GM12801 (cell line): ENCODE results near the gene SLC12A1.

Experiments used
- TF ChIP-seq, protein P1 (sequence below): IDR thresholded peaks from one replicate; pipeline ENCODE4 v1.5.1; 2011; ENCODE audit warnings: control low read depth; ENCODE audit not compliant: insufficient read length; ENCODE audit errors: extremely low read depth

The SLC12A1 gene

DNA sequence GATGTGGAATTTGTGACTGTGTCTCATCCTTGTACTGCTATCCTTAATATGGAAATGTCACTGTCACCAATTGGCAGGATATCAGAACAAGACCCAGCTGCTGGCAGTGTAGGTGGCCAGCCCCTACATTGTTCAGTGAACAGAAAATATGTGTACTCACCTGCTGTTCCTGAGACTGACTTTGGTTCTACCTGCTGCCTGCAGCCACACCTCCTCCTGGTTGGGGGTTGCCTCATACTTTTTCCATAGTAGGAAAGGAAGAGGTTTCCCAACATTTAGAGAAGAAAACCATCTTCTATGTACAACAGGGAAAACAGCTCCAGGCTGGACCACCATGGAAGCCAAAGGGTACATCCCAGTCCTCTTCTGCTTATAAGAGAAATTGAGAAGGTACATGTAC lies 35.9 kb downstream of the SLC12A1 start:
- TF ChIP-seq, protein P1, sequence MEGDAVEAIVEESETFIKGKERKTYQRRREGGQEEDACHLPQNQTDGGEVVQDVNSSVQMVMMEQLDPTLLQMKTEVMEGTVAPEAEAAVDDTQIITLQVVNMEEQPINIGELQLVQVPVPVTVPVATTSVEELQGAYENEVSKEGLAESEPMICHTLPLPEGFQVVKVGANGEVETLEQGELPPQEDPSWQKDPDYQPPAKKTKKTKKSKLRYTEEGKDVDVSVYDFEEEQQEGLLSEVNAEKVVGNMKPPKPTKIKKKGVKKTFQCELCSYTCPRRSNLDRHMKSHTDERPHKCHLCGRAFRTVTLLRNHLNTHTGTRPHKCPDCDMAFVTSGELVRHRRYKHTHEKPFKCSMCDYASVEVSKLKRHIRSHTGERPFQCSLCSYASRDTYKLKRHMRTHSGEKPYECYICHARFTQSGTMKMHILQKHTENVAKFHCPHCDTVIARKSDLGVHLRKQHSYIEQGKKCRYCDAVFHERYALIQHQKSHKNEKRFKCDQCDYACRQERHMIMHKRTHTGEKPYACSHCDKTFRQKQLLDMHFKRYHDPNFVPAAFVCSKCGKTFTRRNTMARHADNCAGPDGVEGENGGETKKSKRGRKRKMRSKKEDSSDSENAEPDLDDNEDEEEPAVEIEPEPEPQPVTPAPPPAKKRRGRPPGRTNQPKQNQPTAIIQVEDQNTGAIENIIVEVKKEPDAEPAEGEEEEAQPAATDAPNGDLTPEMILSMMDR: no peak

DNA sequence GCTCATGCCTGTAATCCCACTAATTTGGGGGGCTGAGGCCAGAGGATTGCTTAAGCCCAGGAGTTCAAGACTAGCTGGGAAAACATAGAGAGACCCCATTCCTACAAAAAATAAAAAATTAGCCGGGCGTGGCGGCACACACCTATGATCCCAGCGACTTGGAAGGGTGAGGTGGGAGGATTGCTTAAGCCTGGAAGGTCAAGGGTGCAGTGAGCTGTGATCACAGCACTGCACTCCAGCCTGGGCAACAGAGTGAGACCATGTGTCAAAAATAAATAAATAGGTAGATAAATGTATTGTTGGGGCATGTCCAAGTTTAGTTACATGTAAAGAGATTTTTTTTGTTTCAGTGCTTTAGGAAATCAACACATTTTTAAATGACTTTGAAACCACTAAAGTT lies 36.4 kb downstream of the SLC12A1 start:
- TF ChIP-seq, protein P1: no peak

DNA sequence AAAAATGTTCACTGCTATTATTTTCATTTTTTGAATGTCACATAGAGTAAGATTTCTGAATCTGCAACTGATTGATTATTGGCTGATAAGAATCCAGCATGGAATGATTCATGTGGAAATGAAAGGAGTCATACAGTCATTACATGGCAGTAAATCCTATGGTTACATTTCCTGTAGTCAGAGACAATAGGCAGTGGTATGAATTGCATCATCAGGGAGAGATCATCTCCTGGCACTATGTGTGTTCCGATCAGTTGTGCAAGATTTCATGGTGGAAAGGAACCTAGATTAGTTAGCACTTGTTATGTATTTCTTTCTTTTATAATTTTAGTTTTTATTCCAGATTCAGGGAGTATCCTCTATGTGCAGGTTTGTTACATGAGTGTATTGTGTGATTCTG lies 38.8 kb downstream of the SLC12A1 start:
- TF ChIP-seq, protein P1: no peak

DNA sequence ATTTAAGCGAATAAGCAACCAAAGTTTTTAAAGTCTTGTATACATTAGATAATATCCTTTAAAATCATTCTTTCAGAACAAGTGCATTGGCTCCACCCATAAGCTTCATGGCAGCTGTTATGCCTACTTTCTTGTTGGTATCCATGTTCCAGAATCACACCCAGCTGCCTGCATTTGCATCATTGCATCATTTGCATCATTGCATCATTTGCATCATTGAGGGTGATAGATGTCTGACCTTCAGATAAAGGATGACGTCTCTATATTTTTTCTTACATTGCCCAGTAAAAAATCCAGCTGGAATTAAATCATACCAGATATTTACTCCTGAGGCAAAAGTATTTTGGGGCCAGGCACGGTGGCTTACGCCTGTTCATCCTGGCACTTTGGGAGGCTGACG lies 42.3 kb downstream of the SLC12A1 start:
- TF ChIP-seq, protein P1: no peak

DNA sequence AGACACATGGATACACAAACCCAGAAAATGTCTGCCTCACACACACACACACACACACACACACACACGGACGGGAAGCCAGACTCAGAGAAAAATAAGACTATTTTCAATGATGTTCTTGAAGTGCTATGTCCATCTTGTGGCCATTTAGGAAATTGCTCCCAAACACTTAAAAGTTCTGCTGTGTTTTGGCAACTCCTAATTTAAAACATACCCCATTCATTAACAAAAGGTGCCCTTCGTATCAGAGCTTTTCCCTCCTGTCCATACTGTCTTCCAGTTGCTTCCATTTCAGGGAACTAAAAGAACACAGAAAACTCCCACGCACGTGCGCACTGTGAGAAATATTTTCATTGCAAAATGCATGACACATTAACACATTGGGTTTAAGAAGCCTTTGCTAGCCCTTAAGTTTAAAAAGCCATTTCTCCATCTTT lies 44.6 kb downstream of the SLC12A1 start:
- TF ChIP-seq, protein P1: no peak

DNA sequence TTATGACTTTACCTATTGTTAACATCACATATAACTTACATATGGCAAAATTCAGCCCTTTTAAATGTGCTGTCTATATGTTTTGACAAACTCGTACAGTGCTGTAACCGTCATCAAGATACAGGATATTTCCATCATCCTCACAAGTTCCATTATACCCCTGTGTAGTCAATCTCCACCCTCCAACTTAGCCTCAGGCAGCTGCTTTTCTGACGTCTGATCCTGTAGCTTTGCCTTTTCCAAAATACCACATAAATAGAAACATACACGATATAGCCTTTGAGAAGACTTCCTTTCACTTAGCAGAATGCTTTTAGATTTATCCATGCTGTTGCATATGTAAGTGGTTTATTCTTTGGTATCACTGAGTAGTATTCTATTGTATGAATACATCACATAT lies 47.1 kb downstream of the SLC12A1 start:
- TF ChIP-seq, protein P1: no peak

DNA sequence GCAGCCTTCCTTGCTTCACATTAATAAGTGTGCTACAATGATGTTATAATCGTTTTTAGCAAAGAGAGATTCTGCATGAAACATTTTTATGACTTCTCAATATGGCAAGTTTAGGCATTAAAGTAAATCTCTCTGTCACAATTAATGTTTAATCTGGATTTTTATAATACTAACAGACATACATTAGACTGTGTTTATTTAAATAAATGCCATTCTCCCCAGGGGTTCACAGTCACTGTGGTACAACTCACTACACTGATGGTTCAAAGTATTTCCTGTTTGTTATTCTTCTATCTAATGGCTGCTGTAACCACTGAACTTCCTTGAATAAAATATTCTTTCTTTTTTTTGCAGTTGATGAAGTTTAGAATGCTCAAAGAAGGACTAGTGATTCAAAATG lies 59.0 kb downstream of the SLC12A1 start:
- TF ChIP-seq, protein P1: no peak
